Stimulated activated CD4-positive, alpha-beta T cell treated with anti-CD3 and anti-CD28 coated beads, TNF-alpha, amount 100 ng/mL, for 48 hours (primary cell): Measurements from ENCODE around the gene KRT86.

ENCODE experiments used
- DNase-seq, 3 donors: peaks; one replicate each; pipeline ENCODE4 v3.0.0-alpha.2; 2020; ENCODE audit warnings: low read depth in 3 of 3

The KRT86 gene

DNA sequence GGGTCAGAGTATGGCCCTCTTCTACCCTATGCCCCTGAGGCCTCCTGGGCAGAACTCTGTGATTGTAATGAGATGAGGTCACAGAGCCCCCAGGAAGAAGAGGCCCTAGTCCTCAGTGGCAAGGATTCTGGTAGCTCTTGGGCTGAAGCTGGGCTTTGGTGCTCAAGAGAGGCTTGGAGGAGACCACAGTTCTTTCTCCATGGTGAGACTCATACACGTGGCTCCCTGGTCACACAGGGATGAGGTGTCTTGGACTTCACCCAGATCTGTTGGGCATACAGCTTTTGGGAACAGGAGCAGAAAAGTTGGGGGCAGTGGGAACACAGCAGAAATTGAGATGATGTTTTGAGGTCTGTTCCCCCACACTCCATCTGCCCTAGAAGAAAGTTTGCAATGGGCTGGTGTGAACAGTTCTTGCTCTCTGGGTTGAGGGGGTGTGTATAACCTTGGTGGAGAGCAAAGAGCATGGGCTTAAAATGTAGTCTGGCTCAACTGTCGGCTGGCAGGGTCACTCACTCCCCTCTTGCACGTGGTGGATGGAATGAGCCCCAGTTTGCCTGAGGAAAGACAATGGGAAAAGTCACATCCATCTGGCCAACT, at the start of gene KRT86:
TSS of gene KRT86 (plus strand) at position 125 of the 600 bp plus-strand sequence. CDS start 27,272 bp downstream, outside the sequence.
- DNase-seq = no peak

DNA sequence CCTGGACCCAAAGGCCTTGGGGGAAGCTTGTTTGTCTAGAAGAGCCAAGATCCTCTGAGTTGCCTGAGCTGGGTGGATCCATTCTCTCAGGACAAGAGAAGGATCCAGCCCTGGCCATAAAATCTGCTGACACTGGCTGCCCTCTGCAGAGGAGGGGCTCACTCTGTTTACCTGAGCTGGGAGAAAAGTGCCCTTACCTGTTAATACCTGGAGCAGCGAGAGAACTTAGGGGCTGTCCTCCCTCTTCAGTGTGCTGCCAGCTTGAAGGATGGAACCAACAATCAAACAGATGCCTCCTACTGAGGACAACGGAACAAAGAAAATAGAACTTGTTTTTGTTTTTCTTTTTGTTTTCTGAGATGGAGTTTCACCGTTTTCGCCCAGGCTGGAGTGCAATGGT, 48.7 kb upstream of the KRT86 start:
- DNase-seq = no peak

DNA sequence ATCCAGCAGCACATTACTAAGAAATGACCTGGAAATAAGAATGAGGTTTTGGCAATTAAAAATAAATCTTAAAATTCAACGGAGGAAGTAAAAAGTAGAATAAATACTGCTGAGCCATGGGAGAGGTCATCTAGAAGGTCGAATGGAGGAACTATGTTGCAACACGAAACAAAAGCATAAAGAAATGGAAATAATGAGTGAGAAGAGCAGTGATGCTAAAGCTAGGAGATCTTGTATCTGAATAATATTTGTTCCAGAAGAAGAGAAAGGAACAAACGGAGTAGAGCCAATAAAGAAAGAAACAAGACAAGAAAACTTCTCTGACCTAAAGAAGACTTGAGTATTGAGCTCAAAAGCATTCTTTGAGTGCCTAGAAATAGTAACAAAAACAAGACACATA, 48.0 kb upstream of the KRT86 start:
- no peak for DNase-seq

DNA sequence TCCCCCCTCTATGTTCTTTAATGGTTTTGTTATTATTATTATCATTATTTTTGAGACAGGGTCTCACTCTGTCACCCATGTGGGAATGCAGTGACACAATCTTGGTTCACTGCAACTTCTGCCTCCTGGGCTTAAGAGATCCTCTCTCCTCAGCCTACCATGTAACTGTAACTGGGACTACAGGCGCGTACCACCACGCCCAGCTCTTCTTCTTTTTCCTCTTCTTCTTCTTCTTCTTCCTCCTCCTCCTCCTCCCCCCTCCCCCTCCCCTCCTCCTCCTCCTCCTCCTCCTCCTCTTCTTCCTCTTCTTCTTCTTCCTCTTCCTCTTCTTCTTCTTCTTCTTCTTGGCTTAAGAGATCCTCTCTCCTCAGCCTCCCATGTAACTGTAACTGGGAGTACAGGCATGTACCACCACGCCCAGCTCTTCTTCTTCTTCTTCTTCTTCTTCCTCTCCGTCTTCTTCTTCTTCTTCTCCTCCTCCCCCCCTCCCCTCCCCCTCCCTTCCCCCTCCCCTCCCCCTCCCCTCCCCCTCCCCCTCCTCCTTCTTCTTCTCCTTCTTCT, 46.8 kb upstream of the KRT86 start:
- no peak for DNase-seq

DNA sequence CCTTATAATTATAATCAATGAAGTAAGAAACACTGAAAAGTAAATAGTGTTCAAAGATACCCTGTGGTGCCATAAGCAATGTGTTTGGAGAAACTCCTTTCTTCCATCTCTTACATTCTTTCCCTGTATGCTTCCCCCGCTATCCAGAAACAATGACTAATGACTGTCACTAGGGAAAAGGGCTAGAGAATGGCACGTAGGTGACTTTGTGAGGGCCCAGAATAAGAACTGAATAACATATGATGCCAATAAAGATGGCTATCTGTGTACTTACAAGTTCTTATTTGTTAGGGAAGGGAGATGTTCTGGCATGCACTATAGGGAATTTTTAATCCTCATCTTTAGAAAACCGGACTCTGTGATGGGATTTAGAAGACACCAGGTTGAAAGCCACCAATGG, 46.1 kb upstream of the KRT86 start:
- no peak for DNase-seq

DNA sequence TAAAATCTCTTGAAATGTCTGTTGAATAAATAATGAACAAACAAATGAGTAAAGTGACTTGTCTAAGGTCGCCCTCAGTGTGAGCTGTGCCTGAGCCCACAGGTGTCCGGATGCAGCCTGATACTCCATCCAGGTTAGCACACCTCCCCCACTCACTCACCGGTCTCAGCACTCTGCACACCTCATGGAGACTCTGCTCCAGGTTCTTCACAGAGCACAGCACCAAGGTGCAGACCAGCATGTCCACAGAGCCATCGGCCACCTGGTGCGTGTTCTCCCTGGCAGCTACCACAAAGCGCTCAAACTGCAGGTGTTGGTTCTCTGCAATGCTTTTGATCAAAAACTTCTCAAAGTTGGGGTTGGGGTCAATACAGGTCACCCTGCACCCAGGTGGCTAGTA, 45.5 kb upstream of the KRT86 start:
- DNase-seq = no peak

DNA sequence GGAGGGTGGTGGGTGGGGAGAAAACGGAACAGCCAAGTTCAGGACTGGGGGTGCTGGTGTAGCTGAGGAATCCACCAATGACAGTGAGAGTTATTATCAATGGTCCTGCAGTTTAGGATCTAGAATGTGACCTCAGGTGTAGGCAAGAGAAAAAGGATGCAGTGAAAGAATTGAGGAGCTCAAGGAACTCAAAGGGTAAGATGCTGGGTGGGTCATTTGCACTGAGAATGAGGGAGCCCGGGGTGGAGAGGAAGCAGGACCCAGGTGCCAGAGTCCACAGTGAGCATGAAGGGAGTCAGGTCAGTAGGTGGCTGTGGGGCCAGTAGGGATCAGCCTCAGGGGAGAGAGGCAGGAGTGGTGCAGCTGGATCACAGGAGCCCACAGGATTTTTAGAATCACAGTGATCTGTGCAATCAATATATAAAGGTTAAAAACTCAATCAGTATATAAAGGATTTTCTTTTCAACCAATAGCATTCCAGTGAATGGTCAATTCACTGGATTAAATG, 44.6 kb upstream of the KRT86 start:
- DNase-seq = no peak

DNA sequence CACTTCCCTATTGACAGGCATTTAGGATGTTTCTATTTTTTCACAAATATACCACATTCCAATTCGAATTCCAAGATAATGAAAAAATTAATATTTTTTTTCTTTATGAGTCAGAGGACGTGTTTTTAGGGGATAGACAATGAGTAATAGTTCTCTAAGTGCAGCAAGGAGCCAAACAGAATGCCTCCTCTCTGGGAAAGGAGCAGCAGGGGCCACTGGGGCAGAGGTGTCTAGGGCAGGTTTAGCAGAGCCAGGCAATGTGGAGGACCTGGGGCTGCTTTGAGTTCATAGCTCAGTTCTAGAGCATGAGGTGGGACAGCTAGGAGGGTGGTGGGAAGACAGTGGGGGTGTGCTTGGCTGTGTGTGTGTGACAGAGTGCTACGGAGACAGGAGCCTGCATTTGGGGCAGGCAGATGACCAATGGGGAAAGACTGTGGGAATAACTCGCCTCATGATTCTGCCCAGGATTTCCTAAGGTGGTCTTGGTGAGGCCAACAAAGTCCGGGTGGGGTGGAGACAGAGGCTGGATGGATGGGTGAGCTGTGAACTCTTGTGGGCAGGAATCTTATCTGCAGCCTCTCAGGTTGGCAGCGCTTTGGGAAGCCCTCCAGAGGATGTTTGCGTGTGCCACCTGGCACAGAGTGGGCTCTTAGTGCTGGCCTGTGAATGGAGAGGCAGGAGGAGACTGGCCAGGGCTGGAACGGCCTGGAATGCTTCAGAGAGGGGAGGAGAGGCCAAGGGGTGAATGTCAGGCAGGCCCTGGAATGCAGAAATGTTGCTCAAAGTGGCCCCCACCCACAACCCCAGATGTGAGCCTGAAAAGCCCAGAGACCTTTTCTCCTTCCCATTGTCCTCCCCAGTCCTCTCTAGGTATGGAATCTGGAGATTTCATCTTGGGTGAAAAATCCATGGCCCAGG, 43.8 kb upstream of the KRT86 start:
- no peak for DNase-seq

DNA sequence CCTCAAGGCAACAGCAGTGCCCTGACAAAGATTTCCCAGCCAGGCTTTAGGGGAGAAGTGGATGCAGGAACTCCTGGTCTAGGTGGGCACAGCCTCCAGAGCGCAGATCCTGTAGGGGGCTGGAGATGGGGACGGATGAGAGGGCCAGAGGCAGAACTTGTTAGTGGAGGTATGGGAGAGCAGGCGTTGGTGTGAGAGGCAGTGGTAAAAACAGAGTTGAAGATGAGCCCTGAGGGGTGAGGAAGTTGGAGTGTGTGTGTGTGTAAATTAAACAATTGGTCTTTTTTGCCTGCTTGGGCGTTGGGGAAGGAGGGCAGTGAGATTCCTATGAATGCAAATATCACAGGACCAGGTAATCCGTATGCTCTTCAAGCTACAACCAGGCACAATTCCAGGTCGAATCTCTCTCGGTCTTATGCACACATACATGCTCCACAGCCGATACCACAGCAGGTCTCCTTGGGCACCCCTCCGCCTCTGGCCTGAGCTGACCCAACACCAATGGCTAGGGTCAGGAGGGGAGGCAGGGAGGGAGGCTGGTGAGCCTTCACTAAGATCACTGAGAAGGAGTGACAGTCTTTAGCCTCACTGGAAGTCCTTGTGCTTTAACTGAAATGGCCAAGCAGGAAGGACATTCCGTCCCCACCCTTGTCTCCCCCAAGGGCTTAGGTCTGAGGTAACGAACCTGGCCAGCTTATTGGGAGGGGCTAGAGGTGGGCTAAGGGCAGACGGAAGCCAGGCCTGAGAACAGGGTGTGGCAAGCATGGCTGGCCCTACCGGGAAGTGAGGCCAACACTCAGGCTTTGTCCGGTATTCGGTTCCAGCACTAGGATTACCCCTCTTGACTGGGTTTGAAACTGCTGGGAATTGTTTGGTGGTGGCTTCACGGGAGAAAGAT, 42.9 kb upstream of the KRT86 start:
- no peak for DNase-seq

DNA sequence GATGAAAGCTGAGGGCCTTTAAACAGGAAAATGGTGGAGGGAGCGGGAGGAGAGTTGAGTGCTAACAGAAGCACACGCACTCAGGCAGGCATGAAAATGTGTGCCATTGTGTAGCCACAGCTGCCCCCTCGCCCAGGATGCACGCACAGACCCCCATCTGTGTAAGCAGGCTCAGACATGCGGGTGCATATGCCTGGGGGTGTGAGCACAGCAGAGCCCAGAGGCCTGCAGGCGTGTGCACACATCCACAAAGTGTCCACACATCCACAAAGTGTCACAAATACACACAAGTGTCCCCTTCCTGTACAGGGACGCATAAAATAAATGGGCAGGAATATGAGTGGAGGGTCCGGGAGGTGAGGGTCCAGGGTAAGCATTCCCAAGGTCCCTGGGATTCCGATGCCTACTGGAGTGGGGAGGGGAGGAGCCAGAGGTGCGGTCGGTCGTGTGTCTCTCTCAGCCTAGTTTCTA, 42.2 kb upstream of the KRT86 start:
- DNase-seq = no peak

DNA sequence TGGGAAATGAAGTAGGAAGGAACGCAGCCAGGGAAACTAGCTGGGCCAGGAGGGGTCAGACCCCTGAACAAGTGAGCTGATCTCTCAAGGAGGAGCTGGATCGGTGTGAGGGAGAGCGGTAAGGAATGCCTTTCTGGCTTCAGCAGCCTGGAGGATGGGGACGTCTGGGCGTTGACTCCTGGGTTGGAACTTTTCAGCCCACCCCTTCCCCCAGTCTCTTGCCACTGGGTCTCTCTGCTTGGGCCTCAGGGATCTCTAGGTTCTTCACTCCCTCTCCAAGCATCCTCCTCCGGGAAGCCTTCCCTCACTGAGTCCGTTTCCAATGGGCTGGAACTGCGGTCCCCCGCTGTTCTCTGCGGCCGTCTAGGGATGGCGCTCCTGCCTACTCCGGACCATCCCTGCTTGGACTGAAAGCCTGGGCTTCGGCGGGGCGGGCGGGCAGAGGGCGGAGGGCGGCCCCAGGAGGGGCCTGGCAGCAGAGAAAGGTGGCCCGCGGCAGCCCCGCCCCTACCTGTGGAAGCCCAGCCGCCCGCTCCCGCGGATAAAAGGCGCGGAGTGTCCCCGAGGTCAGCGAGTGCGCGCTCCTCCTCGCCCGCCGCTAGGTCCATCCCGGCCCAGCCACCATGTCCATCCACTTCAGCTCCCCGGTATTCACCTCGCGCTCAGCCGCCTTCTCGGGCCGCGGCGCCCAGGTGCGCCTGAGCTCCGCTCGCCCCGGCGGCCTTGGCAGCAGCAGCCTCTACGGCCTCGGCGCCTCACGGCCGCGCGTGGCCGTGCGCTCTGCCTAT, 41.6 kb upstream of the KRT86 start, which contains the start of gene KRT7:
TSS of gene KRT7 (plus strand) at position 570 of the 788 bp plus-strand sequence. CDS start at position 624, 54 bp downstream.
- no peak for DNase-seq

DNA sequence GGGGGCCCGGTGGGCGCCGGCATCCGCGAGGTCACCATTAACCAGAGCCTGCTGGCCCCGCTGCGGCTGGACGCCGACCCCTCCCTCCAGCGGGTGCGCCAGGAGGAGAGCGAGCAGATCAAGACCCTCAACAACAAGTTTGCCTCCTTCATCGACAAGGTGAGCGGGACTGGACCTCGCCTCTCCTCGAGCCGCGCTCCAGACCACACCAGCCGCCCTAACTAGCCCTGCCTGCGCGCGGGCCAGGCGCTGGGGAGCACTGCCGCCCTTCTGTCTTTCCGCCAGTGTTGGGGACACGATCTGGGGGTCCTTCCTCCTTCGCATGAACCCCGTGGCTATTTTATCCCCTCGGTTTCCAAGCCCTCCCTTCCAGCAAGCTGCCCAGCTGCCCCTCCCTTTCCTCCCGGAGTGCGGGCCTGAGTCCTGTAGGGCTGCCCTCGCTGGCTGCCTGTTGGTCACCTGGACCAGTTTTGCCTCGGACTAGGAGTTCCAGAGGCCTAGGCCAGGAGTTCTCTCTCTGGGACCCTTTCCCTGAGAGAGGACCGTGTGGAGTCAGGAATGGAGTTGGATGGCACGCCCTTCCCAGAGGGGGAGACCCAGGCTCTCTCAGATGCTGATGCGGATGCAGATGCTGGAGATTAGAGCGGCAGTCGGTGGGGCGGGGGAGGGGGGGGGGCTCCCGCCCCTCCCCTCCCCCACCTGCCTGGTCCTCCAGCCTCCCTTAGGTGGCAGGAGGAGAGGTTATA, 40.8 kb upstream of the KRT86 start:
- no peak for DNase-seq

DNA sequence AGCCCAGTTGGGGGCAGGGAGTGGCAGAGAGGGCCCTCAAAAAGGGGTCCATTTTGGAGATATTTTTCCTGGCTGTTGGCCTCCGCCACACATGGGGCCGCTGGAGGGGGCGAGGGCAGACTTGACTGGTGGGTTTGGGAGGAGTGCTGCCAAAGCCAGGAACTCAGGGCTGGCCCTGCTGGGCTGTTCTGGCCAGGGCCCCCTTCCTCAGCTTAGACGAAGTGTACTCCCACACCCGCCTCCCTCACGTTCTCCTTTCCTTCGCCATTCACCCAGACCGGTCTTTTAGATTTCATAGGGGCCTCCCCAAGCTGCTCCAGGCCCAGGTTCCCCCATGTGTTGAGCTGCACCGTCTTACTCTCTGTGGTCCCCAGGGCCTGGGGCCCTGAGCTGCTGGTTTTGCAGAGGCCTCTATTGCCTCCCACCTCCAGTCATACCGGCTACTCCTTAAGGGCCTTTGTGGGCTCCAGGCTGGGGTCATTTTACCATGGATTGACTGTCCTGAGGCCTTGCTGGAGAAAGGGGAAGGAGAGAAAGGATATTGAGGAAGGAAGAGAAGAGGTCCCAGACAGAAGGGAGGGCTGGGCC, 40.1 kb upstream of the KRT86 start:
- no peak for DNase-seq

DNA sequence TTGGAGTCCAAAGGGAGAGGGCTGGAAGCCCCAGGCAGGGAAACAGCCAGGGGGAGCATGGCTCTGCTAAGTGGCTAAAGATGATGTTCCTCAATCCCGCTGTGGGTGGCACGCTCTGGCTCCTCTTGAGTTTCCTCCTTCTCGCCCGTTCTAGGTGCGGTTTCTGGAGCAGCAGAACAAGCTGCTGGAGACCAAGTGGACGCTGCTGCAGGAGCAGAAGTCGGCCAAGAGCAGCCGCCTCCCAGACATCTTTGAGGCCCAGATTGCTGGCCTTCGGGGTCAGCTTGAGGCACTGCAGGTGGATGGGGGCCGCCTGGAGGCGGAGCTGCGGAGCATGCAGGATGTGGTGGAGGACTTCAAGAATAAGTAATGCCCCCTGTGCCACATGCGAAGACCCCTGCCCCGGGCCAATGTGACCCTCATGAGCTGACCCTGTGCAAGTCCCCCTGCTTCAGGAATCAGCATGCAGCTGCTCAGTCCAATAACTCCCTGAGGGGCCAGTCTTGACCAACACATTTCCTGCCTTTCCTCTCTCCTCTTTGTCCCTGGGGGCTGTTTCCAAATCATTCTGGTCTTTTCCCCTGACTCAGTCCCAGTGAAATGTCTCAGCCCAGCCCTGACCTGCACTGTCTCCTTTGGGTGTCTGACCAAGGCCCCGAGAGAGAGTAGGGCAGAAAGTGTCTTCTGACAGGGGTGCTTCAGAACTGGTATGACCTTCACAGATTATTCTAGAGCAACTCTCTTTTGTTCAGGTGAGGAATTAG, 39.3 kb upstream of the KRT86 start:
- no peak for DNase-seq

DNA sequence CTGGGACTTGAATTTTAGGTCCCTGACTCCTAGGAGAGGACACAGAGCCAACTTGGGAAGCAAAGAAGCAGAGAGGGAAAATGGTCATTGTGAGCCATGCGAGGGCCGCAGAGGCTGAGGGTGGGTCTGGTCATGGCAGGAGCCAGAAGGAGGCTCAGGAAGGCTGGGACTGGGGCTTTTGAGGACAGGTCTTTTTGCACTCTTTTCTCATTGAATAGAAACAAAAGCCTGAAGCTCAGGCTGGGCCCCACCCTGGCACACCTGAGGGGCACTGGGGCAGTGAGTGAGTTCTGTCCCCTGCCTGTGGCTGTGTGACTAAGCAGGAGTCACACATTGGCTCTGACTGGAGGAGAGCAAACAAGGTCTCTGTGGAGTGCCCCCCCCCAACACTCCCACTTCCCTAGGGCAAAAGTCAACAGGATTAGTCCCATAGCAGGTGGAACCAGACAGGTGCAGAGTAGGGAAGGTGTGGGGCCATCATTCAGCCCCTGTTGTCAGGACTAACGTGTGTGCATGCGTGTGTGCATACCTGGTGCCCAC, 38.6 kb upstream of the KRT86 start:
- no peak for DNase-seq

DNA sequence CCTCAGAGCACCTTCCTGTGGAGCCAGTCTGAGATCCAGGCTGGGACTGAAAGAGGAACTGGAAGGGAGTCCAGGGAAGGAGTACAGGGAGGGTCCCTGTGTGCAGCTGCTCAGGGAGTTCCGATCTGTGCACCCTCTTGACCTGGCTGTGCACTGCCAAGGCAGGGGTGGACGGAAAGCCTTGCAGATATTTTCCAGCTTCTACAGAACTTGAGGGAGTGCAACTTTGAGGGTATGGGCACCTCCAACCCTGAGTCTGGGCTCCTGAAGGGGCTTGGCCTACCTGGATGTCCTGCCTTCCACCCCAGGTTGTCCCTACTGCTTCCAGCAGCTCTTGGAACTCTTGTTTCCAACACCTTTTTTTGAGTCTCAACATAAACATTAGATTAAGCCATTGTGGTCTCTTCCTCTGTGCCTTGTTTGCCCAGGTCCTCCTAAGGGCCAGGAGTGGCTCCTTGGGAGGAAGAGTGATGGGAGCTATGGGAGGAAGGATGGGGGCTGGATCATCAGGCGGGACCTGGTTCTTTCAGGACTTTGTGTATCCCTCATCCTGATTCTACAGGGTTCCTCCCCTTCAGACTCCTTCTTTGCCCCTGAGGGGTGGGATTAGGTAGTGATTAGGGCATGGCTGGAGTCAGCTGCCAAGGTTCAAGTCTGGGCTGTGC, 37.9 kb upstream of the KRT86 start:
- no peak for DNase-seq

DNA sequence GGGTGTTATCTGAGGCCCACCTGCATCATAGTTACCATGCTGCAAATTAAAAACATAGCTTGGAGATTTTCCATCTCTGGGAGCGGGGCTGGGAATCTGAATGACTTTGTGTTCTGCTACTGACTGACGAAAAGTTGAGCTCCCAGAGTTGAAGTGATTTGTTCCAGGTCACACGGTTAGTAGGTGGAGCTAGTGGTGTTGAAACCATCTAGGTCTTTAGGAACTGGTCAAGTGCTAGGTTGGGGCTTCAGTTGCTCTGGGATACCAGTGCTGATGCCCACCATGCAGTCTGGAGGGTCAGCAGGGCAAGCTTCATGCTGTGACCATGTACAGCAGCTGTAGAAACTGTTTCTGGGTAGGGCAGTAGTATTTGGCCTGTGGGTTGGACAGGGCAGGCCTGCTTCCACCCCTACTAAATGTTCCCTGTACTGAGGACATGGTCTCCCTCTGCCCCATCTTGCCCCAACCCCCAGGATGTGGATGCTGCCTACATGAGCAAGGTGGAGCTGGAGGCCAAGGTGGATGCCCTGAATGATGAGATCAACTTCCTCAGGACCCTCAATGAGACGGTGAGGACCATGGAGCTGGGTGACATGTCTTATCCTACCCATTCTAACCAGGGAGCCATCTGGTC, 36.1 kb upstream of the KRT86 start:
- no peak for DNase-seq
